HepG2 (cell line): Measurements from ENCODE around the gene DENND4C. TPM values are rescaled to one million over a fixed set of nuclear protein-coding genes. Genes with fewer than 3 reads are reported as not detected.

Experiments
- CHD4 ChIP-seq: fragments of 200-600 bp; sonication (generic); IDR thresholded peaks from 2 replicates; pipeline ENCODE4 v1.7.0; 2017; ENCODE audit warnings: mild to moderate bottlenecking, low read length, borderline replicate concordance
- EEA1 ChIP-seq: sonication (generic); formaldehyde crosslinking; IDR thresholded peaks from 2 replicates; pipeline ENCODE4 v1.5.1; 2020; ENCODE audit warnings: mild to moderate bottlenecking, missing genetic modification reagents, borderline replicate concordance
- ELF4 ChIP-seq: sonication (generic); formaldehyde crosslinking; IDR thresholded peaks from 2 replicates; pipeline ENCODE4 v1.5.0; 2020; ENCODE audit warnings: missing genetic modification reagents, mild to moderate bottlenecking, moderate library complexity, borderline replicate concordance
- KMT2A ChIP-seq: sonication (generic); formaldehyde crosslinking; IDR thresholded peaks from 2 replicates; pipeline ENCODE4 v1.4.0; 2020; ENCODE audit warnings: missing genetic modification reagents
- NFYC ChIP-seq: IDR thresholded peaks from 2 replicates; pipeline ENCODE4 v1.6.1; 2016; ENCODE audit warnings: missing genetic modification reagents, missing compliant biosample characterization
- RBFOX2 ChIP-seq: fragments of 200-400 bp; formaldehyde crosslinking; IDR thresholded peaks from 2 replicates; pipeline ENCODE4 v1.6.1; 2017; ENCODE audit warnings: low read depth, mild to moderate bottlenecking, low read length
- RFXAP ChIP-seq: sonication (generic); formaldehyde crosslinking; IDR thresholded peaks from 2 replicates; pipeline ENCODE4 v1.4.0; 2020; ENCODE audit warnings: missing genetic modification reagents, borderline replicate concordance
- TCF7L2 ChIP-seq: IDR thresholded peaks from 2 replicates; pipeline ENCODE4 v1.6.1; 2011; ENCODE audit warnings: mild to moderate bottlenecking, low read depth, low read length, moderate library complexity
- ZNF180 ChIP-seq: sonication (generic); formaldehyde crosslinking; IDR thresholded peaks from 2 replicates; pipeline ENCODE4 v1.4.0; 2020; ENCODE audit warnings: low read depth, missing genetic modification reagents, borderline replicate concordance
- ZNF703 ChIP-seq: sonication (generic); formaldehyde crosslinking; IDR thresholded peaks from 2 replicates; pipeline ENCODE4 v1.5.1; 2020; ENCODE audit warnings: missing genetic modification reagents, mild to moderate bottlenecking, moderate library complexity, borderline replicate concordance
- polyA plus RNA-seq, 8 experiments: library from polyadenylated mRNA; depleted of rRNA in 3 of 8; stranded (reverse) in 7 of 8; unstranded in 1 of 8; fragments of >200 nt; fragmentation: Illumina TruSeq in 4 of 8; extraction: Trizol in 4 of 8; gene quantifications; 2 replicates each; pipeline versions ENCODE4 v1.2.1 to v1.2.3, GENCODE V29; 2011 to 2016; ENCODE audit warnings: low read depth in 4 of 8, missing spikeins in 1 of 8, mixed read lengths in 1 of 8; ENCODE audit not compliant: insufficient read depth in 1 of 8
- total RNA-seq, 5 experiments: library from RNA; depleted of rRNA; stranded (reverse); fragments of >200 nt; fragmentation: Illumina TruSeq; extraction: Trizol; gene quantifications; 2 replicates each; pipeline ENCODE4 v1.2.3, GENCODE V29; 2016; ENCODE audit warnings: low read depth in 1 of 5
- TF ChIP-seq, protein P1 (sequence below): sonication (generic); formaldehyde crosslinking; IDR thresholded peaks from 2 replicates; pipeline ENCODE4 v1.5.0; 2020; ENCODE audit warnings: mild to moderate bottlenecking, missing genetic modification reagents, borderline replicate concordance
- TF ChIP-seq, protein P2 (sequence below): sonication (generic); formaldehyde crosslinking; IDR thresholded peaks from 2 replicates; pipeline ENCODE4 v1.4.0; 2020; ENCODE audit warnings: mild to moderate bottlenecking, missing genetic modification reagents
- TF ChIP-seq, protein P3 (sequence below): sonication (generic); formaldehyde crosslinking; IDR thresholded peaks from 2 replicates; pipeline ENCODE4 v1.8.0; 2022; ENCODE audit warnings: missing genetic modification reagents, mild to moderate bottlenecking, moderate library complexity, borderline replicate concordance
- TF ChIP-seq, protein P4 (sequence below): sonication (generic); formaldehyde crosslinking; conservative IDR thresholded peaks from 2 replicates; pipeline ENCODE4 v1.8.1; 2023; ENCODE audit warnings: missing genetic modification reagents
- TF ChIP-seq, protein P5 (sequence below): sonication (generic); formaldehyde crosslinking; IDR thresholded peaks from 2 replicates; pipeline ENCODE4 v1.4.0; 2020; ENCODE audit warnings: missing genetic modification reagents, mild to moderate bottlenecking, borderline replicate concordance
- TF ChIP-seq, protein P6 (sequence below): sonication (generic); formaldehyde crosslinking; IDR thresholded peaks from 2 replicates; pipeline ENCODE4 v1.5.1; 2020; ENCODE audit warnings: mild to moderate bottlenecking, missing genetic modification reagents, borderline replicate concordance
- TF ChIP-seq, protein P7 (sequence below): sonication (generic); formaldehyde crosslinking; IDR thresholded peaks from 2 replicates; pipeline ENCODE4 v1.4.0; 2020; ENCODE audit warnings: mild to moderate bottlenecking, missing genetic modification reagents

The DENND4C gene
- total and polyA plus RNA-seq, 2 of the 13 experiments (the other 11 are each of a cell fraction or from before 2014, with no cell fraction given), result 19.1 to 27.2 TPM

DNA sequence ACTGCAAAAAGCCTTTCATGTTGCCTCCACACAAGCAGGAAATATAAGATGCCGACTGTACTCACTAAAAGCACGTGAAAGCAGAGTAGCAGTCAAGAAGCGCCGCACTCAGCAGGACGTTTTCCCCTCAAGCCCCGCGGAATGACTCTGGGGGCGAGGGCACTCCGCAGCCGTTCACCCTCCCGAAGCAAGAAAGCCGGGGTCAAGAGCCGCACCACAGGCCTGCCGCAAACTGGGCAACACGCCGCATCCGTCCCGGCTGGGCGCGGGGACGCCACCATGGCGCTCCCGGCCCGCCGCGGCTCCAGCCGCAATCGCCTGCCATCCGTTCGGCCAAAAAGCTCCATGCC, 149.2 kb downstream of the DENND4C start (continued):
- TF ChIP-seq, protein P1, sequence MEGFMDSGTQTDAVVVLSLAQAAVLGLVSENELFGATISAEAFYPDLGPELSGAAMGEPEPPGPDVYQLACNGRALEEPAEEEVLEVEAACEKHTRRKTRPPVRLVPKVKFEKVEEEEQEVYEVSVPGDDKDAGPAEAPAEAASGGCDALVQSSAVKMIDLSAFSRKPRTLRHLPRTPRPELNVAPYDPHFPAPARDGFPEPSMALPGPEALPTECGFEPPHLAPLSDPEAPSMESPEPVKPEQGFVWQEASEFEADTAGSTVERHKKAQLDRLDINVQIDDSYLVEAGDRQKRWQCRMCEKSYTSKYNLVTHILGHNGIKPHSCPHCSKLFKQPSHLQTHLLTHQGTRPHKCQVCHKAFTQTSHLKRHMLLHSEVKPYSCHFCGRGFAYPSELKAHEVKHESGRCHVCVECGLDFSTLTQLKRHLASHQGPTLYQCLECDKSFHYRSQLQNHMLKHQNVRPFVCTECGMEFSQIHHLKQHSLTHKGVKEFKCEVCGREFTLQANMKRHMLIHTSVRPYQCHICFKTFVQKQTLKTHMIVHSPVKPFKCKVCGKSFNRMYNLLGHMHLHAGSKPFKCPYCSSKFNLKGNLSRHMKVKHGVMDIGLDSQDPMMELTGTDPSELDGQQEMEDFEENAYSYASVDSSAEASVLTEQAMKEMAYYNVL (CRISPR knock-in tag), result no peak
- TF ChIP-seq TCF7L2 (no peak), EEA1 (CRISPR knock-in tag) (peak; percentile 71; the same call in 1 of the 2 replicates), RFXAP (CRISPR knock-in tag) (no peak), ZNF703 (CRISPR knock-in tag) (no peak), ELF4 (CRISPR knock-in tag) (no peak), CHD4 (no peak), ZNF180 (CRISPR knock-in tag) (0 out of 2 replicates have a peak, but pooled peaks have one; percentile 10), RBFOX2 (peak; percentile 97), NFYC (CRISPR knock-in tag) (no peak), KMT2A (CRISPR knock-in tag) (no peak)
- TF ChIP-seq, protein P2, sequence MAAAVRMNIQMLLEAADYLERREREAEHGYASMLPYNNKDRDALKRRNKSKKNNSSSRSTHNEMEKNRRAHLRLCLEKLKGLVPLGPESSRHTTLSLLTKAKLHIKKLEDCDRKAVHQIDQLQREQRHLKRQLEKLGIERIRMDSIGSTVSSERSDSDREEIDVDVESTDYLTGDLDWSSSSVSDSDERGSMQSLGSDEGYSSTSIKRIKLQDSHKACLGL (CRISPR knock-in tag), result peak; percentile 76; the same call in 1 of the 2 replicates
- TF ChIP-seq, protein P3, sequence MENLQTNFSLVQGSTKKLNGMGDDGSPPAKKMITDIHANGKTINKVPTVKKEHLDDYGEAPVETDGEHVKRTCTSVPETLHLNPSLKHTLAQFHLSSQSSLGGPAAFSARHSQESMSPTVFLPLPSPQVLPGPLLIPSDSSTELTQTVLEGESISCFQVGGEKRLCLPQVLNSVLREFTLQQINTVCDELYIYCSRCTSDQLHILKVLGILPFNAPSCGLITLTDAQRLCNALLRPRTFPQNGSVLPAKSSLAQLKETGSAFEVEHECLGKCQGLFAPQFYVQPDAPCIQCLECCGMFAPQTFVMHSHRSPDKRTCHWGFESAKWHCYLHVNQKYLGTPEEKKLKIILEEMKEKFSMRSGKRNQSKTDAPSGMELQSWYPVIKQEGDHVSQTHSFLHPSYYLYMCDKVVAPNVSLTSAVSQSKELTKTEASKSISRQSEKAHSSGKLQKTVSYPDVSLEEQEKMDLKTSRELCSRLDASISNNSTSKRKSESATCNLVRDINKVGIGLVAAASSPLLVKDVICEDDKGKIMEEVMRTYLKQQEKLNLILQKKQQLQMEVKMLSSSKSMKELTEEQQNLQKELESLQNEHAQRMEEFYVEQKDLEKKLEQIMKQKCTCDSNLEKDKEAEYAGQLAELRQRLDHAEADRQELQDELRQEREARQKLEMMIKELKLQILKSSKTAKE, result no peak
- TF ChIP-seq, protein P4, sequence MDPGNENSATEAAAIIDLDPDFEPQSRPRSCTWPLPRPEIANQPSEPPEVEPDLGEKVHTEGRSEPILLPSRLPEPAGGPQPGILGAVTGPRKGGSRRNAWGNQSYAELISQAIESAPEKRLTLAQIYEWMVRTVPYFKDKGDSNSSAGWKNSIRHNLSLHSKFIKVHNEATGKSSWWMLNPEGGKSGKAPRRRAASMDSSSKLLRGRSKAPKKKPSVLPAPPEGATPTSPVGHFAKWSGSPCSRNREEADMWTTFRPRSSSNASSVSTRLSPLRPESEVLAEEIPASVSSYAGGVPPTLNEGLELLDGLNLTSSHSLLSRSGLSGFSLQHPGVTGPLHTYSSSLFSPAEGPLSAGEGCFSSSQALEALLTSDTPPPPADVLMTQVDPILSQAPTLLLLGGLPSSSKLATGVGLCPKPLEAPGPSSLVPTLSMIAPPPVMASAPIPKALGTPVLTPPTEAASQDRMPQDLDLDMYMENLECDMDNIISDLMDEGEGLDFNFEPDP (CRISPR knock-in tag), result no peak
- TF ChIP-seq, protein P5, sequence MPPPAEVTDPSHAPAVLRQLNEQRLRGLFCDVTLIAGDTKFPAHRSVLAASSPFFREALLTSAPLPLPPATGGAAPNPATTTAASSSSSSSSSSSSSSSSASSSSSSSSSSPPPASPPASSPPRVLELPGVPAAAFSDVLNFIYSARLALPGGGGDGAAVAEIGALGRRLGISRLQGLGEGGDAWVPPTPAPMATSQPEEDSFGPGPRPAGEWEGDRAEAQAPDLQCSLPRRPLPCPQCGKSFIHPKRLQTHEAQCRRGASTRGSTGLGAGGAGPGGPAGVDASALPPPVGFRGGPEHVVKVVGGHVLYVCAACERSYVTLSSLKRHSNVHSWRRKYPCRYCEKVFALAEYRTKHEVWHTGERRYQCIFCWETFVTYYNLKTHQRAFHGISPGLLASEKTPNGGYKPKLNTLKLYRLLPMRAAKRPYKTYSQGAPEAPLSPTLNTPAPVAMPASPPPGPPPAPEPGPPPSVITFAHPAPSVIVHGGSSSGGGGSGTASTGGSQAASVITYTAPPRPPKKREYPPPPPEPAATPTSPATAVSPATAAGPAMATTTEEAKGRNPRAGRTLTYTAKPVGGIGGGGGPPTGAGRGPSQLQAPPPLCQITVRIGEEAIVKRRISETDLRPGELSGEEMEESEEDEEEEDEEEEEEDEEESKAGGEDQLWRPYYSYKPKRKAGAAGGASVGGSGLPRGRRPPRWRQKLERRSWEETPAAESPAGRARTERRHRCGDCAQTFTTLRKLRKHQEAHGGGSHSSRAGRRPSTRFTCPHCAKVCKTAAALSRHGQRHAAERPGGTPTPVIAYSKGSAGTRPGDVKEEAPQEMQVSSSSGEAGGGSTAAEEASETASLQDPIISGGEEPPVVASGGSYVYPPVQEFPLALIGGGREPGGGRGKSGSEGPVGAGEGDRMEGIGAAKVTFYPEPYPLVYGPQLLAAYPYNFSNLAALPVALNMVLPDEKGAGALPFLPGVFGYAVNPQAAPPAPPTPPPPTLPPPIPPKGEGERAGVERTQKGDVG, result no peak
- TF ChIP-seq, protein P6, sequence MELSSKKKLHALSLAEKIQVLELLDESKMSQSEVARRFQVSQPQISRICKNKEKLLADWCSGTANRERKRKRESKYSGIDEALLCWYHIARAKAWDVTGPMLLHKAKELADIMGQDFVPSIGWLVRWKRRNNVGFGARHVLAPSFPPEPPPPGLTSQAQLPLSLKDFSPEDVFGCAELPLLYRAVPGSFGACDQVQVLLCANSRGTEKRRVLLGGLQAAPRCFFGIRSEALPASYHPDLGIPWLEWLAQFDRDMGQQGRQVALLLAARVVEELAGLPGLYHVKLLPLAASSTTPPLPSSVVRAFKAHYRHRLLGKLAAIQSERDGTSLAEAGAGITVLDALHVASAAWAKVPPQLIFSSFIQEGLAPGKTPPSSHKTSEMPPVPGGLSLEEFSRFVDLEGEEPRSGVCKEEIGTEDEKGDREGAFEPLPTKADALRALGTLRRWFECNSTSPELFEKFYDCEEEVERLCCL, result no peak
- TF ChIP-seq, protein P7, sequence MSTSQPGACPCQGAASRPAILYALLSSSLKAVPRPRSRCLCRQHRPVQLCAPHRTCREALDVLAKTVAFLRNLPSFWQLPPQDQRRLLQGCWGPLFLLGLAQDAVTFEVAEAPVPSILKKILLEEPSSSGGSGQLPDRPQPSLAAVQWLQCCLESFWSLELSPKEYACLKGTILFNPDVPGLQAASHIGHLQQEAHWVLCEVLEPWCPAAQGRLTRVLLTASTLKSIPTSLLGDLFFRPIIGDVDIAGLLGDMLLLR (CRISPR knock-in tag), result no peak
